HG03066 (cell line): ENCODE results near the gene EOLA1.
"Not testable (repeated sequence)": the region's sequence is repeated elsewhere in the genome, so short reads cannot be mapped to it uniquely, and the experiment has no call there.

Experiments
- ATAC-seq: cut with Tn5 transposase; IDR thresholded peaks from one replicate; pipeline ENCODE4 v1.9.1; 2021; ENCODE audit warnings: low read depth; ENCODE audit not compliant: unreplicated experiment

EOLA1 gene

GRCh38 chrX:149541521-149542047 lies 772 bp downstream of the EOLA1 start:
- ATAC-seq, result no peak

DNA sequence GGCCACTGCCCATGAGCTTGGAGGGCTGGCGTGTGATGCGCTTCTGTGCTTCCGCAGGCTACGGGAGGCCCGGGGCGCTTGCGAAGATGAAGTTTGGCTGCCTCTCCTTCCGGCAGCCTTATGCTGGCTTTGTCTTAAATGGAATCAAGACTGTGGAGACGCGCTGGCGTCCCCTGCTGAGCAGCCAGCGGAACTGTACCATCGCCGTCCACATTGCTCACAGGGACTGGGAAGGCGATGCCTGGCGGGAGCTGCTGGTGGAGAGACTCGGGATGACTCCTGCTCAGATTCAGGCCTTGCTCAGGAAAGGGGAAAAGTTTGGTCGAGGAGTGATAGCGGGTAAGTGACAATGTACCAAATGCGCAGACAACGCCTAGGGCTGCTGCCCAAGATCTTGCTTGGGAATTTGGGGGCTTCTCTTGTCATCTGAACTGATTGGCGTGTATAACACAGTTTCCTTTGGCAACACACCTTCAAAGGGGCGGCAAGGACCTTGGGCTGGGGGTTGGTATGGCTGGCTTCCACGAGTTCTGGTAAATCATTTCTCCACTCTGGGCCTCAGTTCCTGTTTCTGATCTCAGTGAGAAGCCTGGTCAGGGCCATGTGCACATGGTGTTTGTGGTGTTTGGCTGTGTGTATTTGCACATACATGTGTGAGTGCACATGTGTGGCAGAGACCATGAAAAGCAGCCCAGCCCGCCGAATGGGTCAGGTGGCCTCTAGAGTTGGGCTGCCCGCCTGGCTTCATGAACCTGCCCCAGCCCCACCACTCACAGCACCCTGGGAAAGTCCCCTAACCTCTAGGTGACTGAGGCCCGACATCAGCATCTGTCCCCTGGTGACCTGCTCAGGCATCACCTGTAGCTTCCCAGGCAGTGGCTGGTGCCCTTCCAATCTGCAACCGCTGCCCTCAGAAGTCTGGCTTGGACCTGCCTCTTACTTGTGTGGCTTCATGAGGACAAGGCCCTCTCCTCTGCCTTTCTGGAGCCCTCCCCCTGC lies 5.0 kb downstream of the EOLA1 start:
- ATAC-seq, result not testable (repeated sequence)

GRCh38 chrX:149546962-149547361 lies 6.2 kb downstream of the EOLA1 start:
- not testable (repeated sequence) for ATAC-seq

DNA sequence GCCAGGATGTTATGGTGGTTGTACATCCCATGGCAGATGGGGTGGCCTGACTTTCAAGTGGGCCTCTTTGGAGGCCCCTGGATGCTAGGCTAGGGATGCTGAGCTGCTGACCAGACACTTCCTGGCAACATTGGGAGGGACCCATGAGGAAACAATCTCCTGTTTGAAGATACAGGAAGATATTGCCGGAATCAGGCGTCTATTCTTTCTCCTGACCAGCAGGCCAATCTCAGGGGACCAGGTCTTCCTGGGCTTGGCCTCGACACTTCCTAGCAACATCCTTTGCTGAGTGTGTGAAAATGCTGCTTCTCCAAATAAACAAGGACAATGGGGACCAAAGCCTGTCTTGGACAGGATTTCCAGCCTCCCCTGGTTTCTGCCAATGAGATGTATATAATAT lies 7.0 kb downstream of the EOLA1 start:
- not testable (repeated sequence) for ATAC-seq

- ATAC-seq, result not testable (repeated sequence)
Observed at GRCh38 chrX:149549701-149550100, 8.9 kb downstream of the EOLA1 start, which contains the start of gene HSFX3. Gene HSFX3, minus strand, starts transcription at chrX:149549924. Its CDS starts 72 bp downstream, at chrX:149549852.

- ATAC-seq, result not testable (repeated sequence)
Observed at GRCh38 chrX:149550454-149550853, 9.6 kb downstream of the EOLA1 start.

DNA sequence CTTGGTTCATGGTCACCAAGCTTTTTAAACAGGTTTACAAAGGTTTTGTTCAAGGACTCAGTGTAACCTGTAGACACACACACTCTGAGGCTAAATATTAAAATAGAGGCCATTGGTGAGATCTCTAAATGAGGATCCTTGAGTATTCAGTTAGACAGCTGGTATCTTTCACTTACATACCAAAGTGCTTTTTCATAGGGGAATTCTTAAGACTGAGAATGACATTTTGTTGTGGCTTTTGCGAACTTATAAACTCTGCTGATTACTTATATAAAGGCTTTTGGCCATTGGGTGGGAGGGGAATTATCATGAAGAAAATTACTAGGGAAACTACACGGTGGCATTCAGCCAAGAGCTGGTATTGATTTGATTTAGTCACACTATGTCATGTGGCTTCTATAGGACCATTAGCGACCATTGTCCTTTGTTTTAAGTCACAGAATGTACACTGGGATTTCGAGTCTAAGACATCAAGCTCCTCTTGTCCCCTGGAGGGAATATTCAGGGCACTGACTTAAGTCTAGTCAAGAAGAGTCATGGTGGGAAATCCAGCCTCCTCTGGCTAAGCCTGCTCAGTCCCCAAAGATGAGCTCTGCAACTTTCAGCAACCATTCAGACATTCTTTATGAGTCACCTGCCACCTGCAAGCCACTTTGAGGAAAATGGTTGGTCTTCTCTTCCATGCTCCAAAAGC lies 10.6 kb downstream of the EOLA1 start:
- not testable (repeated sequence) for ATAC-seq

GRCh38 chrX:149551939-149552248 lies 11.1 kb downstream of the EOLA1 start:
- not testable (repeated sequence) for ATAC-seq

- not testable (repeated sequence) for ATAC-seq
Observed at GRCh38 chrX:149555251-149555650, 14.4 kb downstream of the EOLA1 start.

DNA sequence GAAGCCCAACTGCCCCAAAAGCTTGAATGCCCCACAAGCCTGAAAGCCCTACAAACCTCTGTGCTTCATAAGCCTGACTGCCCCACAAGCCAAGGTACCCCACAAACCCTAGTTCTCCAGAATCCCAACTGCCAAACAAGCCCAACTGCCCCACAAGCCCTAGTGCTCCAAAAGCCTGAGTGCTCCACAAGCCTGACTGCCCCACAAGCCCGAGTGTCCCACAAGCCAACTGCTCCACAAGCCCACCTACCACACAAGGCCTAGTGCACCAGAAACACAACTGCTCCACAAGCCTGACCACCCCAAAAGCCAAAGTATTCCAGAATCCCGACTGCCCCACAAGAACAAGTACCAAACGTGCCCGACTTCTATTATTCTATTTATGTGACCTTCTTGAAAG lies 22.5 kb downstream of the EOLA1 start:
- ATAC-seq, result no peak

DNA sequence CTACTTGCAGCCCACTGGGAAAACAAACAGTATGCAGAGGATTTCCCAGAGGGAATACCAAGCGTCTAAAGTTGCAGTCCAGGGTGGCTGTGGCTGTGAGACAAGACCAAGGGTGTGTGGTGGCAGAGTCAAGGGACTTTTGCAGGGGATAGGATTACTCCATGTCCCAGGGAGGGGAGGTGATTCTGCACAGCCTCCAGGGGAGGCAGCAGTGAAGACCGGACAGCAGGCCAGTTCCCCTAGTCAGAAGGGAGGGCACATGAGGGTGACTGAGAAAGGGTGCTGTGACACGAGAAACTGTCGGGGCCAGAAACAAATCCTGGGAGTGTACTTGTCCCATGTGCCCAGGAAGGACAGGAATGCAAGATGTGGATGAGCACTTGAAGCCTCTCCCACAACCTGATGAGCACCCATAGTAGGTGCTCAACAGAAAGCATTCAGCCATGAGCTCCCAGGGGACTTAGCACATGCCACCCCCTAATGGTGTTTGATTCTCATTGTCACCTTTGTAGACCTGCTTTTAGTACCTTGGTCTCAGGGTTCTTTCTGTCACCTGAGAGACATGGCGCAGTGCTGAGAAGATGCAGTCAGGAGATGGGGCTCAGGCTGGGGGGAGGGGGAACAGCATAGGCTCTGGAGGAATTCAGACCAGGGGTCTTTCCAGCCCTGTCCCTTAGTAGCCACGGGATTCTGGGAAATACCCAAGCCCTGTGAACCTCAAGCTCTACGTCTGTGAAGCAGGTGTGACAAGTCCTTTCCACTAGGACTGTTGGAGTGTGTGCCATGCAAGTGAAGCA lies 27.0 kb downstream of the EOLA1 start:
- ATAC-seq, result no peak

DNA sequence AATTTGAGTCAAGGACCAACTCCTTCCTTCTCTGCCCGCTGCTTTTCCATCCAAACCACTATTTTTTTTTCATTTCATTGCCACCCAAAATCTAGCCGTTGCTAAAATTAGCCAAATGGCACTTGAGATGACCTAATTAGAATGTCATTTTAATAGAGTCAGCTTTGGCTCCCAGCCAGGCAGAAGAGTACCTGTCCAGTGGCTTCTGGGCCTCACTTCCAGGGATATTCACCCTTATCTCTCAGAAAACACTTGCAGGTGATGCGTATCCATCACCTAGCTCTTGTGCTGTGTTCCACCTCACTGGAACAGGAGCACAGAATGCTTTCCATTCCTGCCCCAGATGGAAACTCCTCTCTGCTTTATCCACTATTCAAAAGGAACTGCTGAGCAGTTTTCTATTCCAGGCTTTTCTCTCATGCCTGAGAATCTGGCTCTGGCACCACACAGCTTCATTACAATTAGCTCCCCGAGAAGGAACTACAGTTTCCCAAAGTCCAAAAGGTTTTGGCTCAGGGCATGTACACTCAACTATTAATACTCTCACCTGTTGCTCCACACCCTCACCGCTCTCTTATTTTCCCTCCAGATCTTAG lies 28.0 kb downstream of the EOLA1 start:
- no peak for ATAC-seq

- no peak for ATAC-seq
Observed at GRCh38 chrX:149569770-149570169, 29.0 kb downstream of the EOLA1 start.

GRCh38 chrX:149570668-149571067 lies 29.9 kb downstream of the EOLA1 start:
- no peak for ATAC-seq

DNA sequence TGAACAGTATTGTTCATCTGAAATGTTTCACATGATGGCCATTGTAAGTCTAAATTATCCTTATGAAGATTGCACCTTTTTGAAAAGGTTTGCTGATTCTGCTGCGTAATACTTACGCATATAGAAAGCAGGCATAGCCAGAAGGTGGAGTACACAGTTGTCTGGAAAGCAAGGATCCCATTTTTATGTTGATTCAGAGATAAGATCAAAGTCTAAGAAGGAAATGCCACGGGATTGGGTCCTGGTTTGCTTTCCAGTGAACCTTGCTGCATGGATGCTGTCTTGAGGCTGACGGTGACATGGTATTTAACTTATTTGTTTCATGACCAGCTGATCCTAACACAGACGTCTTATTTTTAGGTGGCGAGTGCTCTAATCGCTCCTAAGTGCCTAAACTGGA lies 31.0 kb downstream of the EOLA1 start:
- no peak for ATAC-seq

- no peak for ATAC-seq
Observed at GRCh38 chrX:149572743-149573142, 31.9 kb downstream of the EOLA1 start.

- ATAC-seq, result peak; percentile 100
Observed at GRCh38 chrX:149573456-149573855, 32.6 kb downstream of the EOLA1 start.

DNA sequence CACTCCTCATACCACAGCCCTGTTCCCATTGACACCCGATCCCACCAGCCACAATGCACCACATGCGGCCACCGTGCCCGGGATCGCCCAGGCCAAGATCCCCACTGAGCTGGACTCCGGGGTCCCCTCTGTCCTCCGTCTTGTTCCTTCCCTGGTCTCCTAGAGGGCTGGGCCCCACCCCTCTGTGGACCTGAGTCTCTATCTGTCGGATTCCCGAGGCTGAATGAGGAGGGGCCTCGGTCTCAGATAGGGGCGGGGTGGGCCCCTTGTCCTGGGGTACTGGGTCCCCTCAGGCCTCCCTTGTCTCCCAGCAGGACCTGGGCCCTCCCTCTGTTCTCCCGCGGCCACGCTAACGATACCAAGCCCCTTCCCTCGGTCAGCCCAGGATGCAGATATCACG lies 44.8 kb downstream of the EOLA1 start:
- not testable (repeated sequence) for ATAC-seq

GRCh38 chrX:149587359-149587758 lies 46.5 kb downstream of the EOLA1 start, which contains the start of gene MAGEA9B:
Gene MAGEA9B, minus strand, starts transcription at chrX:149587459. Its CDS starts 4,280 bp downstream, at chrX:149583179.
- ATAC-seq, result not testable (repeated sequence)

GRCh38 chrX:149590993-149591392 lies 50.2 kb downstream of the EOLA1 start:
- not testable (repeated sequence) for ATAC-seq
